IPS-20b (cell line): ENCODE results near the gene TAF11L9.
"Not testable (repeated sequence)": the region's sequence is repeated elsewhere in the genome, so short reads cannot be mapped to it uniquely, and the experiment has no call there.

Source experiments
- H3K27ac ChIP-seq: one replicate; pipeline ENCODE4 v1.5.1; 2013; ENCODE audit warnings: low read length
- H3K27me3 ChIP-seq: 2 replicates; pipeline ENCODE4 v1.6.1; 2013; ENCODE audit warnings: mild to moderate bottlenecking, low read length, inconsistent platforms; ENCODE audit not compliant: insufficient read depth
- H3K36me3 ChIP-seq: 2 replicates; pipeline ENCODE4 v1.6.1; 2013; ENCODE audit warnings: low read depth, mild to moderate bottlenecking, inconsistent platforms, low read length, moderate library complexity; ENCODE audit not compliant: insufficient read depth
- H3K4me1 ChIP-seq: 2 replicates; pipeline ENCODE4 v1.6.1; 2013; ENCODE audit warnings: mild to moderate bottlenecking, control low read depth, inconsistent platforms, low read length, moderate library complexity; ENCODE audit not compliant: insufficient read depth
- H3K4me3 ChIP-seq: 2 replicates; pipeline ENCODE4 v1.5.1; 2013; ENCODE audit warnings: mild to moderate bottlenecking, low read length, inconsistent platforms
- H3K9ac ChIP-seq: 2 replicates; pipeline ENCODE4 v1.6.1; 2013; ENCODE audit warnings: low read depth, mild to moderate bottlenecking, inconsistent platforms, low read length, moderate library complexity
- H3K9me3 ChIP-seq: 2 replicates; pipeline ENCODE4 v1.6.1; 2013; ENCODE audit warnings: mild to moderate bottlenecking, low read depth, low read length, inconsistent platforms; ENCODE audit not compliant: insufficient read depth

The TAF11L9 gene

DNA sequence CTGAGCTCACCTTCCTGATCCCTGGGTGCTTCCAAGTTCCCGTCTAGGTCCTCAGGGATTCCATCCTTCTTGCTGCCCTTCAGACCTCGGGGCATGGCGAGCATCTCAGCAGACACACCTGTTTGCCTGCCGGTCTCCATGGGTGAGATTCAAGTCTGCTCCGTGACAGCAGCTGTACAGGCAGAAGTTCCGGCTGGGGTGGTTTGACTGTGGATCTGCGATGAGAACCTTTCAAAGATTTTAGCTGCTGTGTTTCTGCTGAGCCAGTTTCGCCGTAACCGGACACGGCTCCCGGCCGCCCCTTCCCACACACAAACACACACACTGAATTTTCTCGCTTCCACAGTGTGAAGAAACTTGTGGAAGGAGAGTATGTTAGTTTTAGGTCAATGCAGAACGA lies at the start of gene TAF11L9:
Gene TAF11L9, minus strand, starts transcription at position 140 of the 400 bp plus-strand sequence.
- not testable (repeated sequence) for H3K9ac ChIP-seq, H3K4me3 ChIP-seq, H3K27ac ChIP-seq, H3K27me3 ChIP-seq, H3K9me3 ChIP-seq, H3K36me3 ChIP-seq, H3K4me1 ChIP-seq

- no peak within 1 kb of the TSS for H3K9ac ChIP-seq
- no peaks in the 10 kb centered on the region for H3K36me3 ChIP-seq
- no peaks in the 10 kb centered on the region for H3K27me3 ChIP-seq
Observed at GRCh38 chr5:17634160-17634559, 40.0 kb upstream of the TAF11L9 start, which contains the start of gene TAF11L14. Gene TAF11L14, plus strand, starts transcription at chr5:17634460.

DNA sequence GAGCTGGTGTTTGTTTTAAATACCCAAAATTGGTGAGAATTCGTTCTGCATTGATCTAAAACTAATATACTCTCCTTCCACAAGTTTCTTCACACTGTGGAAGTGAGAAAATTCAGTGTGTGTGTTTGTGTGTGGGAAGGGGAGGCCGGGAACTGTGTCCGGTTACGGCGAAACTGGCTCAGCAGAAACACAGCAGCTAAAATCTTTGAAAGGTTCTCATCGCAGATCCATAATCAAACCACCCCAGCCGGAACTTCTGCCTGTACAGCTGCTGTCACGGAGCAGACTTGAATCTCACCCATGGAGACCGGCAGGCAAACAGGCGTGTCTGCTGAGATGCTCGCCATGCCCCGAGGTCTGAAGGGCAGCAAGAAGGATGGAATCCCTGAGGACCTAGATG lies 37.6 kb upstream of the TAF11L9 start, which contains the start of gene TAF11L13:
Gene TAF11L13, plus strand, starts transcription at position 301 of the 400 bp plus-strand sequence.
- H3K4me3 ChIP-seq, H3K9ac ChIP-seq, H3K27me3 ChIP-seq, H3K4me1 ChIP-seq, H3K9me3 ChIP-seq, H3K36me3 ChIP-seq, H3K27ac ChIP-seq: not testable (repeated sequence)

More at GRCh38 chr5:17634160-17634559, 40.0 kb upstream of the TAF11L9 start, which contains the start of gene TAF11L14:
- Histone ChIP-seq H3K4me1 (no peaks in the 10 kb centered on the region), H3K9me3 (no peaks in the 10 kb centered on the region), H3K27ac (no peak within 1 kb of the TSS), H3K4me3 (no peak within 1 kb of the TSS)

DNA sequence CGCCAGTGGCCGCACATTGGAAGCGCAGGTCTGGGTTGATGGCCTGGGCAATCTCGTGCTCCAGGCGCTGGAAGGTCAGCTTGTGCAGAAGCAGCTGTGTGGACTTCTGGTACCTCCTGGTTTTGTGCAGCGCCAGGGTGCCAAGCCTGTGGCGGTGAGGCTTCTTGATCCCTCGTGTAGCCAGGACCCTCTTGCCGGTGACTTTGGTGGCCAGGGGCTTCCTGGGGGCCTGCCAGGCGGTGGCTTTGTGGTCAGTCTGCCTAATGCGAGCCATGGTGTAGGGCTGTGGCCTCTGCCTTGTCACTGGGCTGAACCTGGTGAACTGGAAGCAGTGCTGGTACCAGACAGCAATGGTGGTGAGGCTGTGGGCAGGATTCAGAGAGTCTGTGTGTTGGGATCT lies 31.5 kb upstream of the TAF11L9 start:
- no peaks in the 10 kb centered on the region for H3K36me3 ChIP-seq
- H3K4me3 ChIP-seq: no peak overlapping the region
- no peaks in the 10 kb centered on the region for H3K4me1 ChIP-seq
- no peaks in the 10 kb centered on the region for H3K27me3 ChIP-seq
- H3K9ac ChIP-seq: no peak overlapping the region
- H3K27ac ChIP-seq: no peak overlapping the region
- no peaks in the 10 kb centered on the region for H3K9me3 ChIP-seq

GRCh38 chr5:17620627-17621026 lies 26.4 kb upstream of the TAF11L9 start:
- Histone ChIP-seq H3K4me3 (no peak overlapping the region), H3K9ac (no peak overlapping the region), H3K27ac (no peak overlapping the region), H3K9me3 (no peaks in the 10 kb centered on the region), H3K36me3 (no peaks in the 10 kb centered on the region), H3K27me3 (no peaks in the 10 kb centered on the region), H3K4me1 (no peaks in the 10 kb centered on the region)

DNA sequence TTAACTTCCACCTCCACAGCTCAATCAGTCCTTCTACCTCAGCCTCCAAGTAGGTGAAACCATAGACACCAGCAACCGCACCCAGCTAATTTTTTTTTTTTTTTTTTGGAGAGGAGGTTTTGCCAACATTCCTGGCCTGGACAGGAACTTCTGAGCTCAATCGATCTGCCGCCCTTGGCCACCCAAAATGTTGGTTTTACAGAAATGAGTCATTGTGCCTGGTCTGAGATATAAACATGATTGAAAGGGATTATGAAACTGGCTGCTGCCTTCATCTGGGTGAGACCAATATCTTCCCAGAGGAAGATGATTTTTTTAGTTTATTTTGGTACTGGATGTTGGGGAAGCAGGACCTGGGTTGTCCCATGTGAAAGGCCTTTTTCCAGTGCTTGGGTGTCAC lies 25.2 kb upstream of the TAF11L9 start:
- Histone ChIP-seq H3K27ac (no peak overlapping the region), H3K9me3 (no peaks in the 10 kb centered on the region), H3K4me1 (no peaks in the 10 kb centered on the region), H3K4me3 (no peak overlapping the region), H3K36me3 (no peaks in the 10 kb centered on the region), H3K27me3 (no peaks in the 10 kb centered on the region), H3K9ac (no peak overlapping the region)

DNA sequence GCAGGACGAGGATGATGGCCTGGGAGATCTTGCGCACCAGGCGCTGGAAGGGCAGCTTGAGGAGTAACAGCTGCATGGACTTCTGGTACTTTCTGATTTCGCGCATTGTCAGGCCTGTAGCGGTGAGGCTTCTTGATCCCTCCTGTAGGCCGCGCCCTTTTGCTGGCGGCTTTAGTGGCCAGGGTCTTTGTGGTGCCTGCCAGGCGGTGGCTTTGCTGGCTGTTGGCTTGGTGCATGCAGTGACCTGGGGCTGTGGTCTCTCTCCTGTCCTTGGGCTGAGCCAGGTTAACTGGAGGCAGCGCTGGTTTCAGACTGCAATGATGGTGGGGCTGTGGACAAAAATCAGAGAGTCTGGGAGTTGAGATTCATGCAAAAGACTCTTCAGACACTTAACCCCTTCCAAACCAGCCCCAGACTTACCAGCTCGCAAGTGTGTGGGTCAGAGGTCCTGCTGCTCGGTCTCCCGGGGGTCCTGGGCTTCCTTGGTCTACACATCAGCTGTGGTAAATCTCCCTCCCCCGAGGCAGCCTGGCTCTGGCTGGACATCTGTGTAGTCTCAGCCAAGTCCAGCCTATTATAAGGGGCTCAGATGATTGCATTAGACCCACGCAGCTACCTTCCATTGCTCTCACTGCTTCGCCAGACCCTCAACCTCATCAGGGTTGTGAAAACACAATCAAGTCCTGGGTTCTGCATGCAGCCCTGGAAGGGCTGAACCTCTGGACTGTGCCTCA lies 20.8 kb upstream of the TAF11L9 start:
- no peaks in the 10 kb centered on the region for H3K9me3 ChIP-seq
- no peak overlapping the region for H3K9ac ChIP-seq
- H3K4me1 ChIP-seq: no peaks in the 10 kb centered on the region
- H3K4me3 ChIP-seq: no peak overlapping the region
- H3K36me3 ChIP-seq: no peaks in the 10 kb centered on the region
- H3K27me3 ChIP-seq: no peaks in the 10 kb centered on the region
- H3K27ac ChIP-seq: no peak overlapping the region

DNA sequence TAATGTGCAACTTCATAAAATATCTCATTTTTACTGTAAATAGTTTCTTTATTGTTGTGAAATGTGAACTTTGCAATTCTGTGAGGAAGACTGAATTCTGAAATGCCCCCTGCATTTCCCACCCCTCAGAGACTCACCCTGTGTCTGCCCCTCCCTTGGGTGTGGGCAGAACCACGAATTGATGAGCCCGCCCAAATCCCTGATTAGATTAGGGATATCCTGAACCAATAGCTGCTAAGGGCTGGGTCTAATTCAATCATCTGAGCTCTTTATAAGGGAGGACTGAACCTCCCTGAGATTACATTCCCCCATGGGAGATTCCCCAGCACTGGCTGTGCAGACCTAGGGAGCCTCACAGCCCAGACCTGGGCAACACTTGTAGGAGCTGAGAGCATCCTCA lies 15.9 kb upstream of the TAF11L9 start, which contains the start of gene TAF11L12:
Gene TAF11L12, plus strand, starts transcription at position 301 of the 400 bp plus-strand sequence.
- not testable (repeated sequence) for H3K36me3 ChIP-seq, H3K9ac ChIP-seq, H3K9me3 ChIP-seq, H3K27me3 ChIP-seq, H3K27ac ChIP-seq, H3K4me1 ChIP-seq, H3K4me3 ChIP-seq

DNA sequence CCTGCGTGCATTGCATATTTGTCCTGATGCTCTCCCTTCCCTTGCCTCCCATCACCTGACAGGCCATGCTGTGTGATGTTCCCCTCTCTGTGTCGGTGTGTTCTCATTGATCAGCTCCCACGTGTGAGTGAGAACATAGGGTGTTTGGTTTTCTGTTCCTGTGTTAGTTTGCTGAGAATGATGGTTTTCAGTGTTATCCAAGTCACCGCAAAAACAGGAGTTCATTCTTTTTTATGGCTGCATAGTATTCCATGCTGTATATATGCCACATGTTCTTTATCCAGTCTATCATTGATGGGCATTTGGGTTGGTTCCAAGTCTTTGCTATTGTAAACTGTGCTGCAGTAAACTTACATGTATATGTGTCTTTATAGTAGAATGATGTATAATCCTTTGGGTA lies 13.3 kb upstream of the TAF11L9 start:
- not testable (repeated sequence) for H3K4me3 ChIP-seq, H3K9me3 ChIP-seq, H3K4me1 ChIP-seq, H3K27me3 ChIP-seq, H3K27ac ChIP-seq, H3K36me3 ChIP-seq, H3K9ac ChIP-seq

DNA sequence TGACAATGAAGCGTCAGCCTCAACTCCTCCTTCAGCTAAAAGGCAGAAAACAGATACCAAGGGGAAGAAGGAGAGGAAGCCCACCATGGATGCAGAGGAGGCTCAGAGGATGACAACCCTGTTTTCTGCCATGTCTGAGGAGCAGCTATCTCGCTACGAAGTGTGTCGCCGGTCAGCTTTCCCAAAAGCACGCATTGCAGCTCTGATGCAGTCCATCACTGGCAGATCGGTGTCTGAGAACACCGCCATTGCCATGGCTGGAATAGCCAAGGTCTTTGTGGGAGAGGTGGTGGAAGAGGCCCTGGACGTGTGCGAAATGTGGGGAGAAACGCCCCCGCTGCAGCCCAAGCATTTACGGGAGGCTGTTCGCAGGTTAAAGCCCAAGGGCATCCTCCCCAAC lies 10.8 kb upstream of the TAF11L9 start:
- Histone ChIP-seq H3K4me1 (no peaks in the 10 kb centered on the region), H3K9ac (no peak overlapping the region), H3K27ac (no peak overlapping the region), H3K36me3 (no peaks in the 10 kb centered on the region), H3K27me3 (no peaks in the 10 kb centered on the region), H3K4me3 (no peak overlapping the region), H3K9me3 (no peaks in the 10 kb centered on the region)

- not testable (repeated sequence) for H3K27me3 ChIP-seq
Observed at GRCh38 chr5:17603880-17604279, 9.7 kb upstream of the TAF11L9 start, which contains the start of gene TAF11L11. Gene TAF11L11, plus strand, starts transcription at chr5:17604183.

GRCh38 chr5:17597728-17598127 lies 3.5 kb upstream of the TAF11L9 start, which contains the start of gene TAF11L10:
Gene TAF11L10, minus strand, starts transcription at chr5:17597828.
- H3K4me3 ChIP-seq, H3K27me3 ChIP-seq, H3K9ac ChIP-seq, H3K9me3 ChIP-seq, H3K27ac ChIP-seq, H3K4me1 ChIP-seq, H3K36me3 ChIP-seq: not testable (repeated sequence)

More at GRCh38 chr5:17603880-17604279, 9.7 kb upstream of the TAF11L9 start, which contains the start of gene TAF11L11:
- not testable (repeated sequence) for H3K9me3 ChIP-seq, H3K4me1 ChIP-seq, H3K27ac ChIP-seq, H3K36me3 ChIP-seq, H3K4me3 ChIP-seq, H3K9ac ChIP-seq
